GM12872 (cell line): Measurements from ENCODE around the gene IL23A.

ENCODE experiments used
- TF ChIP-seq, protein P1 (sequence below): IDR thresholded peaks from 3 replicates; pipeline ENCODE4 v1.5.1; 2011; ENCODE audit warnings: low read depth, mild to moderate bottlenecking, low read length, moderate library complexity; ENCODE audit not compliant: insufficient read depth

The IL23A gene

DNA sequence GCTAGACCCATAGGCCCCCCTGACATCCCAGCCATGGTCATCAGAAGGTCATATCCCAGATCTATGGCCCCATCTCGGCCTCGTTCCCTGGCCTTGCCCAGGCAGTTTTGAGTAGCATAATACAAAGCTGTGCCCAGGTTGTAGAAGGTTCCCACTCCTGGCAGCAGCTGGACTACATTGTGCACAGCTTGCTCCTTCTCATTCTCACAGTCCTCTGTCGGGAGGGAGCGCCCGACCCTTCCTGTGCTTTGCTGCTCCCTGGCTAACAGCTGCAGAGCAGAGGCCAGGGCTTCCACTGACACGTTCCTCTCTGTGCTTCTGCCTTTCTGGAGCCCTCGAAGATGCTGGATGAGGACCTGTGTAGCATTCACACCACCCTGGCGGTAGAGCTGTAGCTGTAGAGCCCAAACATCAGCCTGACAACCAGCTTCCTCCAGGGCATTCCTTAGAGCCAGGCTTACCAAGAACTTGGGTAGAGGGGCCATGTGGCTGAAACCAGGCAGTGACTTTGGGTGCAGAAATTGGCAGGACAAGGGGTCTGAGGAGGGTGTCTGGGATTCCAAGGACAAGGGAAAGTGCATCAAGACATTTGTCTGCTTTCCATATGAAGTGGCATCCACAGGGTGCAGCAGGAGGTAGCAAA is 22.9 kb downstream of the IL23A start:
- TF ChIP-seq, protein P1, sequence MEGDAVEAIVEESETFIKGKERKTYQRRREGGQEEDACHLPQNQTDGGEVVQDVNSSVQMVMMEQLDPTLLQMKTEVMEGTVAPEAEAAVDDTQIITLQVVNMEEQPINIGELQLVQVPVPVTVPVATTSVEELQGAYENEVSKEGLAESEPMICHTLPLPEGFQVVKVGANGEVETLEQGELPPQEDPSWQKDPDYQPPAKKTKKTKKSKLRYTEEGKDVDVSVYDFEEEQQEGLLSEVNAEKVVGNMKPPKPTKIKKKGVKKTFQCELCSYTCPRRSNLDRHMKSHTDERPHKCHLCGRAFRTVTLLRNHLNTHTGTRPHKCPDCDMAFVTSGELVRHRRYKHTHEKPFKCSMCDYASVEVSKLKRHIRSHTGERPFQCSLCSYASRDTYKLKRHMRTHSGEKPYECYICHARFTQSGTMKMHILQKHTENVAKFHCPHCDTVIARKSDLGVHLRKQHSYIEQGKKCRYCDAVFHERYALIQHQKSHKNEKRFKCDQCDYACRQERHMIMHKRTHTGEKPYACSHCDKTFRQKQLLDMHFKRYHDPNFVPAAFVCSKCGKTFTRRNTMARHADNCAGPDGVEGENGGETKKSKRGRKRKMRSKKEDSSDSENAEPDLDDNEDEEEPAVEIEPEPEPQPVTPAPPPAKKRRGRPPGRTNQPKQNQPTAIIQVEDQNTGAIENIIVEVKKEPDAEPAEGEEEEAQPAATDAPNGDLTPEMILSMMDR = no peak

DNA sequence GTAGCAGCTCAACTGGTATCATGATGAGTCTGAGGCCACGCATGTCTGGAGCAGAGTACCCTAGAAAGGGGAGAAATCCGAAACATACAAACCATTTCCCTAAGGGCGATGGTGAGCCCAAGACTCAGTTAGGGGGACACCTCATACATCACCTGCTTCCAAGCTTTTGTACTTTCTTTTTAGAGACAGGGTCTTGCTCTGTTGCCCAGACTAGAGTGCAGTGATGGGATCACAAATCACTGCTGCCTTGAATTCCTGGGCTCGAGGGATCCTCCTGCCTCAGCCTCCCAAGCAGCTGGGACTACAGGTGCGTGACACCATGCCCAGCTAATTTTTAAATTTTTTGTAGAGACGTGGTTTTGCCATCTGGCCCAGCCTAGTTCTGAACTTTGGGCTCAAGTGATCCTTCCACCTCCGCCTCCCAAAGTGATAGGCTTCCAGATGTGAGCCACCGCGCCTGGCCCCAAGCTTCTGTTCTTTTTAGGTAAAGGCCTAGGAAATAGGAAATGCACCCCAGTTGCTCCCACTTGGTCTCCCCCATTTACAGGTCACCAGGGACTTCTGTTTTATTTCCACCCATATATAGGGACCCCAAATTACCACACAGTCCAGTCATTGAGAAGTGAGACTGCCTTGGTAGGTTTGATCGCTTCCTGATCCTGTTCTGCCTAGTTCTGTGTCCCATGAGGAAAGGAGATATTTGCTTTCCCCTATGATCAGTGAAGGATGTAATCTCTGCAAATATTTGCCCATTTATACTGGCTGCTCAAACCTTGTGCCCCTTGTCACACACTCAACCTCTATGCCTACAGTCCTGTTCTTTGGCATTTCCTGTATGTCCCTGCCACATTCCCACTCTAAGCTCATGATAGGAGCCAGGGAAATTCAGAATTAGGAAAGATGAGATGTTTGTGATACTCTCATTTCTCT is 23.7 kb downstream of the IL23A start, which contains the start of gene APOF:
Gene APOF (minus strand): TSS at position 728 of the 930 bp plus-strand sequence. CDS start 112 bp downstream, at position 616.
- TF ChIP-seq, protein P1 = no peak

DNA sequence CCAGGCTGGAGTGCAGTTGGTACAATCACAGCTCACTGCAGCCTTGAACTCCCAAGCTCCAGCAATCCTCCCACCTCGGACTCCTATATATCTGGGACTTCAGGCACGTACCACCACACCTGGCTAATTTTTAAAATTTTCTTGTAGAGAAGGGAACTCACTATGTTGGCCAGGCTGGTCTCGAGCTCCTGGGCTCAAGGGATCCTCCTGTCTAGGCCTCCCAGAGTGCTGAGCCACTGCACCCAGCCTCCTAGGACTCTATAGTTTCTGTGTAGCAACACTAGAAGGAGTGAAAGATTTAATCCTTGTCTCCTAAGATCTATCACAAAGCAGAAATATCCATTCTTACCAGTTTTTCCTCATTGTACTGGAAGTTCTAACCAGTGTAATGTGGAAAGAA is 28.3 kb downstream of the IL23A start:
- TF ChIP-seq, protein P1 = no peak

DNA sequence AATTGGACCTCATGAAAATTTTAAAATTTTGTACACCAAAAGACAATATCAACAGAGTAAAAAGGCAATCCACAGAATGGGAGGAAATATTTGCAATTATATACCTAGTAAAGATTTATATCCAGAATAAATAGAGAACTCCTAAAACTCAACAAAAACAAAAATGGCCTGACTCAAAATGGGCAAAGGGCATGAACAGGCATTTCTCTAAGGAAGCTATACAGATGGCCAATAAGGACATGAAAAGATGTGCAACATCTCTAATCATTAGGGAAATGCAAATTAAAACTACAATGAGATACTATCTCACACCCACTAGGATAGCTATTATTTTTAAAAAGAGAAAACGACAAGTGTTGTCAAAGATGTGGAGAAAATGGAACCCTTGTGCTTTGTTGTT is 34.8 kb downstream of the IL23A start:
- TF ChIP-seq, protein P1 = no peak

DNA sequence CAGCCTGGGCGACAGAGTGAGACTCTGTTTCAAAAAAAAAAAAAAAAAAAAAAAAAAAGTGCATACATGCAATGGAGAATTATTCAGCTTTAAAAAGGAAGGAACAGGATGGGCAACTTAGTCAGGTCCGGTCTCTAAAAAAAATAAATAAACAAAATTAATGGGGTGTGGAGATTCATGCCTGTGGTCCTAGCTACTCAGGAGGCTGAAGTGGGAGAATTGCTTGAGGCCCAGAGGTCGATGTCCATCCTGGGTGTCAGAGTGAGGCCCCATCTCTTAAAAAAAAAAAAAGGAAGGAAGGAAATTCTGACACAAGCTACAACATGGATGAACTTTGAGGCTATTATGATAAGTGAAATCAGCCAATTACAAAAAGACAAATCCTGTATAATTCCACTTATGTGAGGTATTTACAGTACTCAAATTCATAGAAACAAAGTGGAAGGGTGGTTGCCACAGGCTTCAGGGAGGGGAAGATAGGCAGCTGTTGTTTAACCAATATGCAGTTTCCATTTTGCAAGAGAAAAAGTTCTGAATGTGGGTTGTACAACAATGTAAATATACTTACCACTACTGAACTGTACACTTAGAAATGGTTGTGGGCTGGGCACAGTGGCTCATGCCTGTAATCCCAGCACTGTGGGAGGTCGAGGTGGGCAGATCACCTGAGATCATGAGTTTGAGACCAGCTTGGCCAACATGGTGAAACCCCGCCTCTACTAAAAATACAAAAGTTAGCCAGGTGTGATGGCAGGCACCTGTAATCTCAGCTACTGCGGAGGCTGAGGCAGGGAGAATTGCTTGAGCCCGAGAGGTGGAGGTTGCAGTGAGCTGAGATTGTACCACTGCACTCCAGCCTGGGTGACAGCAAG is 36.3 kb downstream of the IL23A start:
- TF ChIP-seq, protein P1 = no peak

DNA sequence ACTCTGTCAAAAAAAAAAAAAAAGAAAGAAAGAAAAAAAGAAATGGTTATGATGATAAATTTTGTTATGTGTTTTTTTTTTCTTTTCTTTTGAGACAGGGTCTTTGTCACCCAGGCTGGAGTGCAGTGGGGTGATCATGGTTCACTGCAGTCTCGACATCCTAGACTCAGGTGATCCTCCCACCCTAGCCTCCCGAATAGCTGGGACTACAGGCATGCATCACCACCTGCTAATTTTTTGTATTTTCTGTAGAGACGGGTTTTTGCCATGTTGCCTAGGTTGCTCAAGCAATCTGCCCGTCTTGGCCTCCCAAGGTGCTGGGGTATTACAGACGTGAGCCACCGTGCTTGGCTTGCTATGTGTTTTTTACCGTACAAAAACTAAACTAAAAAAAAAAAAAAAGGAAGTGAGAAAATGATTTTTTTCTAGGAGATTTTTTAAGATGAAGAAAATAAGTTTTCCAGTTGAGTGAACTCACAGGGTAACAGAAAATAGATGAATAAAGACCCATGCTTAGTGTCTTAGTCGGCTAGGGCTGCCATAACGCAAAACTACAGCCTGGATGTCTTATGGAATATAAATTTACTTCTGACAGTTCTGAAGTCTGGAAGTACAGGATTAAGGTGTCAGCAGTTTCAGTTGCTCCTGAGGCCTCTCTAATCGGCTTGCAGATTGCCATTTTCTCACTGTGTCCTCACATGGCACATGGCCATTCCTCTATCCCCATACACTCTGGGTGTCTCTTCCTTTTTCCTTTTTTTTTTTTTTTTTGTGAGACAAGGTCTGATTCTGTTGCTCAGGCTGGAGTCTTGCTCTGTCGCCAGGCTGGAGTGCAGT is 37.1 kb downstream of the IL23A start:
- TF ChIP-seq, protein P1 = no peak
